ENCODE results near the gene SLC22A4.

The SLC22A4 gene

GRCh38 chr5:132380741-132381140, 86.5 kb downstream of the SLC22A4 start:
- no peak for DNase-seq

GRCh38 chr5:132381614-132382013, 87.4 kb downstream of the SLC22A4 start:
- DNase-seq = no peak

GRCh38 chr5:132383261-132383660, 89.1 kb downstream of the SLC22A4 start:
- no peak for DNase-seq

GRCh38 chr5:132383984-132384383, 89.8 kb downstream of the SLC22A4 start:
- DNase-seq = no peak

GRCh38 chr5:132384506-132385050, 90.4 kb downstream of the SLC22A4 start:
- DNase-seq = no peak

- peak; percentile 47 for DNase-seq
Observed at GRCh38 chr5:132385326-132386105, 91.3 kb downstream of the SLC22A4 start.

GRCh38 chr5:132386644-132387286, 92.6 kb downstream of the SLC22A4 start:
- DNase-seq = peak; percentile 58

- no peak for DNase-seq
Observed at GRCh38 chr5:132387640-132388117, 93.5 kb downstream of the SLC22A4 start.

GRCh38 chr5:132388244-132389050, 94.3 kb downstream of the SLC22A4 start:
- no peak for DNase-seq

- no peak for DNase-seq
Observed at GRCh38 chr5:132389051-132389331, 94.8 kb downstream of the SLC22A4 start.

- DNase-seq = no peak
Observed at GRCh38 chr5:132389585-132390286, 95.5 kb downstream of the SLC22A4 start.

GRCh38 chr5:132391247-132391646, 97.1 kb downstream of the SLC22A4 start:
- DNase-seq = no peak

GRCh38 chr5:132391870-132392269, 97.7 kb downstream of the SLC22A4 start:
- DNase-seq = no peak

- DNase-seq = no peak
Observed at GRCh38 chr5:132392411-132392810, 98.2 kb downstream of the SLC22A4 start.

GRCh38 chr5:132392978-132393825, 99.0 kb downstream of the SLC22A4 start:
- no peak for DNase-seq

All from NCI-H82 (cell line).